Activated naive CD4-positive, alpha-beta T cell treated with anti-CD3 and anti-CD28 coated beads for 36 hours (primary cell): ENCODE results near the gene PRR5L. TPM values are rescaled to one million over a fixed set of nuclear protein-coding genes. Genes with fewer than 3 reads are reported as not detected.

ENCODE experiments used
- CTCF ChIA-PET: fragments of 350-600 bp; sonication (Branson Sonifier 250); formaldehyde crosslinking; loops from one replicate; lab custom pipeline; 2021; ENCODE audit warnings: antibody characterized with exemption; lab: Charles Lee
- DNase-seq: peaks from one replicate; pipeline ENCODE4 v3.0.0-alpha.2; 2020
- H3K27ac Mint-ChIP-seq: one replicate; pipeline ENCODE4 v1.8.0; 2021; ENCODE audit warnings: mild to moderate bottlenecking, mixed read lengths
- H3K27me3 Mint-ChIP-seq: one replicate; pipeline ENCODE4 v1.8.0; 2021; ENCODE audit warnings: low read depth, mixed read lengths
- H3K36me3 Mint-ChIP-seq: one replicate; pipeline ENCODE4 v1.8.0; 2021; ENCODE audit warnings: low read depth, mixed read lengths
- H3K4me1 Mint-ChIP-seq: one replicate; pipeline ENCODE4 v1.8.0; 2021; ENCODE audit warnings: low read depth, mixed read lengths
- H3K4me3 Mint-ChIP-seq: one replicate; pipeline ENCODE4 v1.8.0; 2021; ENCODE audit warnings: mild to moderate bottlenecking, moderate library complexity, mixed read lengths
- H3K9me3 Mint-ChIP-seq: one replicate; pipeline ENCODE4 v1.8.0; 2021; ENCODE audit warnings: mixed read lengths
- intact Hi-C: fragments of 100-400 bp; cut with micrococcal nuclease; formaldehyde crosslinking; loops from one replicate; pipeline ENCODE4 v1.15.1; 2023
- total RNA-seq, 2 experiments: library from RNA; stranded (reverse); gene quantifications; one replicate each; pipeline ENCODE4 v1.2.3, GENCODE V29; 2021

PRR5L gene
- total RNA-seq, 2 experiments from 2014 or later, result 11.2 to 13.1 TPM

GRCh38 chr11:36333468-36333867 is 37.4 kb downstream of the PRR5L start:
- CTCF ChIA-PET, result interaction anchor here (0.6 kb wide), 1 partner anchor 10 kb away, joined by 3 read pairs; no protein-coding TSS in a partner anchor
- peaks cover 10% of the 10 kb centered on the region for H3K4me1 Mint-ChIP-seq
- intact Hi-C loops, result no loop called here

GRCh38 chr11:36333897-36334296 is 37.8 kb downstream of the PRR5L start:
- CTCF ChIA-PET, result interaction anchor here (0.6 to 1.4 kb wide), 2 partner anchors 10 to 159 kb away, joined by 3 to 4 read pairs; no protein-coding TSS in a partner anchor
- no peaks in the 10 kb centered on the region for H3K9me3 Mint-ChIP-seq
- no peaks in the 10 kb centered on the region for H3K36me3 Mint-ChIP-seq
- H3K4me1 Mint-ChIP-seq, result peaks cover 9% of the 10 kb centered on the region
- no peak overlapping the region for H3K27ac Mint-ChIP-seq
- H3K27me3 Mint-ChIP-seq, result peaks cover 18% of the 10 kb centered on the region
- DNase-seq, result no peak
- intact Hi-C loops, result no loop called here
- H3K4me3 Mint-ChIP-seq, result no peak overlapping the region

More at GRCh38 chr11:36333468-36333867, 37.4 kb downstream of the PRR5L start:
- Mint-ChIP-seq H3K27me3 (peaks cover 14% of the 10 kb centered on the region), H3K4me3 (no peak overlapping the region), H3K36me3 (no peaks in the 10 kb centered on the region), H3K9me3 (no peaks in the 10 kb centered on the region), H3K27ac (peak overlapping the region; percentile 54)
- DNase-seq, result no peak

GRCh38 chr11:36339888-36340287 is 43.8 kb downstream of the PRR5L start:
- DNase-seq, result no peak
- peaks cover 23% of the 10 kb centered on the region for H3K4me1 Mint-ChIP-seq
- no peaks in the 10 kb centered on the region for H3K36me3 Mint-ChIP-seq
- intact Hi-C loops, result no loop called here
- CTCF ChIA-PET, result interaction anchor here (0.6 to 1.1 kb wide), 2 partner anchors 51 to 153 kb away, joined by 3 read pairs; no protein-coding TSS in a partner anchor
- H3K27ac Mint-ChIP-seq, result no peak overlapping the region
- H3K4me3 Mint-ChIP-seq, result no peak overlapping the region
- H3K27me3 Mint-ChIP-seq, result peaks cover 46% of the 10 kb centered on the region
- no peaks in the 10 kb centered on the region for H3K9me3 Mint-ChIP-seq

- CTCF ChIA-PET, result interaction anchor here (1.1 kb wide), 1 partner anchor 152 kb away, joined by 3 read pairs; no protein-coding TSS in a partner anchor
- no peak for DNase-seq
- intact Hi-C loops, result no loop called here
- Mint-ChIP-seq H3K27me3 (peaks cover 46% of the 10 kb centered on the region), H3K36me3 (no peaks in the 10 kb centered on the region), H3K27ac (no peak overlapping the region), H3K9me3 (no peaks in the 10 kb centered on the region), H3K4me3 (no peak overlapping the region), H3K4me1 (peaks cover 25% of the 10 kb centered on the region)
These were observed 44.8 kb downstream of the PRR5L start for GRCh38 chr11:36340897-36341296.

GRCh38 chr11:36341915-36342314 is 45.8 kb downstream of the PRR5L start:
- CTCF ChIA-PET, result interaction anchor here (0.8 to 1.1 kb wide), 2 partner anchors 11 to 50 kb away, joined by 3 to 4 read pairs; no protein-coding TSS in a partner anchor
- Mint-ChIP-seq H3K4me1 (peaks cover 28% of the 10 kb centered on the region), H3K27me3 (peaks cover 46% of the 10 kb centered on the region), H3K27ac (no peak overlapping the region), H3K4me3 (no peak overlapping the region), H3K36me3 (no peaks in the 10 kb centered on the region), H3K9me3 (no peaks in the 10 kb centered on the region)
- DNase-seq, result no peak
- intact Hi-C loops, result loop anchor here (2.0 kb wide), 2 partner anchors 29 to 49 kb away; no protein-coding TSS in a partner anchor

- H3K27ac Mint-ChIP-seq, result peak overlapping the region; percentile 88
- DNase-seq, result no peak
- intact Hi-C loops, result loop anchor here (2.0 kb wide), 2 partner anchors 30 to 48 kb away; no protein-coding TSS in a partner anchor
- CTCF ChIA-PET, result interaction anchor here (0.8 to 1.1 kb wide), 3 partner anchors 10 to 151 kb away, joined by 3 to 4 read pairs (median 3); no protein-coding TSS in a partner anchor
- peaks cover 32% of the 10 kb centered on the region for H3K4me1 Mint-ChIP-seq
- peaks cover 46% of the 10 kb centered on the region for H3K27me3 Mint-ChIP-seq
- H3K9me3 Mint-ChIP-seq, result no peaks in the 10 kb centered on the region
- H3K36me3 Mint-ChIP-seq, result no peaks in the 10 kb centered on the region
- no peak overlapping the region for H3K4me3 Mint-ChIP-seq
These were observed 46.2 kb downstream of the PRR5L start for GRCh38 chr11:36342327-36342726.

- peak overlapping the region; percentile 88 for H3K27ac Mint-ChIP-seq
- CTCF ChIA-PET, result interaction anchor here (1.1 to 1.2 kb wide), 3 partner anchors 20 to 149 kb away, joined by 3 to 4 read pairs (median 3); no protein-coding TSS in a partner anchor
These were observed 47.3 kb downstream of the PRR5L start for GRCh38 chr11:36343436-36343835.

GRCh38 chr11:36345084-36345511 is 49.0 kb downstream of the PRR5L start:
- Mint-ChIP-seq H3K9me3 (no peaks in the 10 kb centered on the region), H3K36me3 (no peaks in the 10 kb centered on the region), H3K27me3 (peaks cover 30% of the 10 kb centered on the region), H3K27ac (peak overlapping the region; percentile 1), H3K4me3 (no peak overlapping the region), H3K4me1 (peaks cover 47% of the 10 kb centered on the region)
- CTCF ChIA-PET, result no interaction called here
- DNase-seq, result no peak
- intact Hi-C loops, result no loop called here

More at GRCh38 chr11:36343436-36343835, 47.3 kb downstream of the PRR5L start:
- Mint-ChIP-seq H3K4me3 (no peak overlapping the region), H3K27me3 (peaks cover 40% of the 10 kb centered on the region), H3K9me3 (no peaks in the 10 kb centered on the region), H3K4me1 (peaks cover 42% of the 10 kb centered on the region), H3K36me3 (no peaks in the 10 kb centered on the region)
- intact Hi-C loops, result loop anchor here (1.0 to 2.0 kb wide), 4 partner anchors 10 to 54 kb away; partner anchors contain the start of gene COMMD9
- peak; percentile 33 for DNase-seq

- no peak overlapping the region for H3K27ac Mint-ChIP-seq
- no peaks in the 10 kb centered on the region for H3K36me3 Mint-ChIP-seq
- H3K4me3 Mint-ChIP-seq, result no peak overlapping the region
- no peaks in the 10 kb centered on the region for H3K9me3 Mint-ChIP-seq
- peaks cover 46% of the 10 kb centered on the region for H3K4me1 Mint-ChIP-seq
- DNase-seq, result no peak
- CTCF ChIA-PET, result no interaction called here
- H3K27me3 Mint-ChIP-seq, result peaks cover 25% of the 10 kb centered on the region
- intact Hi-C loops, result no loop called here
These were observed 49.5 kb downstream of the PRR5L start for GRCh38 chr11:36345535-36346141.

- H3K36me3 Mint-ChIP-seq, result no peaks in the 10 kb centered on the region
- no peak overlapping the region for H3K4me3 Mint-ChIP-seq
- H3K27me3 Mint-ChIP-seq, result peaks cover 14% of the 10 kb centered on the region
- peaks cover 44% of the 10 kb centered on the region for H3K4me1 Mint-ChIP-seq
- CTCF ChIA-PET, result interaction anchor here (1.0 to 1.1 kb wide), 2 partner anchors 54 to 146 kb away, joined by 3 to 4 read pairs; no protein-coding TSS in a partner anchor
- no peaks in the 10 kb centered on the region for H3K9me3 Mint-ChIP-seq
- intact Hi-C loops, result loop anchor here (1.0 kb wide), 2 partner anchors 33 to 75 kb away; no protein-coding TSS in a partner anchor
- no peak for DNase-seq
- H3K27ac Mint-ChIP-seq, result no peak overlapping the region
These were observed 50.7 kb downstream of the PRR5L start for GRCh38 chr11:36346562-36347383.

GRCh38 chr11:36347384-36347906 is 51.4 kb downstream of the PRR5L start:
- Mint-ChIP-seq H3K4me3 (no peak overlapping the region), H3K9me3 (no peaks in the 10 kb centered on the region), H3K36me3 (no peaks in the 10 kb centered on the region), H3K27me3 (peaks cover 18% of the 10 kb centered on the region), H3K4me1 (peaks cover 48% of the 10 kb centered on the region), H3K27ac (peak overlapping the region; percentile 73)
- CTCF ChIA-PET, result interaction anchor here (0.8 to 1.1 kb wide), 3 partner anchors 55 to 145 kb away, joined by 3 to 4 read pairs (median 4); no protein-coding TSS in a partner anchor
- intact Hi-C loops, result loop anchor here (1.0 kb wide), 2 partner anchors 34 to 74 kb away; no protein-coding TSS in a partner anchor
- DNase-seq, result no peak
